ENCODE data around the gene KCNT1.

The KCNT1 gene

DNA sequence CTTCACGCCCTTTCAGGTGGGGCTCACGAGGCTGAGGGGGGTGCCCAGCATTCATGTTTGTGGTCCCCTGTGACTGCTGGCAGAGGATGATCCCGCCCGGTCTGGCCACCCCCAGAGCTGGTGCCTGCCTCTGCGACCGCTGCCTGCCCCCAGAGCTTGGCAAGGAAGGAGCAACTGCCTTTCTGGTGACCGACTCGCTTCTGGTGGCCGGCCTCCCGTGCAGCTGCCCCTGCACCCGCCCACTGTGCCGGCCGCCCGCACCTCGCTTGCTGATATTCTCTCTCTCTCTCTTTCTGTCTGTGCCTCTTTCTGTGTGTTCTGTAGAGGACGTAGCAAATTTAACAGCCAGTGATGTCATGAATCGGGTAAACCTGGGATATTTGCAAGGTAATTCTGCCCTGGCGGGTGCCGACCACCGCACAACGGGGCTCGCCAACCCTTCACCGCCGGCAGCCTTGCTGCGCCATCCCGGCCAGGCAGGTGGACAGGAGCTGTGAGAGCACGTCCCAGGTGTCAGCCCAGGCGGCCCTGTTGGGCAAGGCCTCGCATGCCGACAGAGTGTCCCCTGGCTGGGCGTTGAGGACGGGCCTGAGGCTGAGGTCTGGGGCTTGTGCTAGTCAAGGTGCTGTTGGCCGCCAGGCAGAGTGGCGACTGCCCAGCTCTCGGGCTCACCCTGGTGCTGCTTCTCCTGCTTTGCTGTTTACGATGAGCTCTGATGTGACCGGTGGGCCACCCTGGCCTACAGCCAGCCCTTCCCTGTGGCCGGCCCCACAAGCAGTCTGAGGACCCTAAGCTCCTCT is 86.0 kb downstream of the KCNT1 start:
- H3K36me3 ChIP-seq (ENCODE audit: control insufficient read depth, insufficient read depth, low read length) = no peaks in the 10 kb centered on the region
- H3K4me1 ChIP-seq (ENCODE audit: control insufficient read depth, insufficient read depth, low read length) = no peaks in the 10 kb centered on the region
- H3K27me3 ChIP-seq (ENCODE audit: control insufficient read depth, insufficient read depth, low read length) = no peaks in the 10 kb centered on the region

DNA sequence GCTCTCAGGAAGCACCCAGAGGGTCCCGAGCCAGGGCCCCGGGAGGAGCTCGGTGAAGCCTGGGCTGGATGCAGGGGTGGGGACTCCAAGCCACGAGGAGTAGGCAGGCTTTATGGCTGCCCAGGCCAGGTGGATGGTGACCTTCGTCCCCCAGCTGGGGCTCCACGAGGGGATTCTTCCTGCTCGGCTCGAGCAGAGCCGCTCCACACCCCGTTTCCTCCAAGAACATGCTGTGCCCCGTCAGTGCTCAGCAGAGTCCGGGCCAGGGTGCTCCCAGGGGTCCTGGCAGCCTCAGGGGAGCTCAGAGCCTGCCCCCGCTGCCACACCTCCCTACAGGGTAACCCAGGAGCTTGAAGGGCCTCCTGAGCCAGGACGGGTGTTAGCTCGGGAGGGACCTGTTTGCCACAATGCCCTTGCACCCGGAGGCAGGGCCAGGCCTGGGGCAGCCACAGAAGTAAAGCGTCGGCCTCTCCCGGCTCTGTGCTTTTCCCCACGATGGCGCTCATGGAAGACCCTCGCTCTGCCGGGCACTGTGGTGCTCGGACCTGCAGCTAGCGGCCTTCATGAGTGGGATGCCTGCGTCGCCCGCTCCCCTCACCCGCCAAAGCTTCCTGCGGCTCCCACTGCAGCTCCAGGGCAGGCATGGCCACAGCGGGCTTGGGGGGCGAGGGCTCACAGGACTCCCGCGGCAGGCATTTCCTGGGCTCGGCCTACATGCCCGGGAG is 86.8 kb downstream of the KCNT1 start:
- Histone ChIP-seq H3K4me3 (ENCODE audit: low read length) (no peak overlapping the region), H3K9me3 (ENCODE audit: control insufficient read depth, low read length) (no peaks in the 10 kb centered on the region), H3K4me1 (ENCODE audit: control insufficient read depth, insufficient read depth, low read length) (no peaks in the 10 kb centered on the region), H3K36me3 (ENCODE audit: control insufficient read depth, insufficient read depth, low read length) (no peaks in the 10 kb centered on the region), H3K9ac (ENCODE audit: low read length) (no peak overlapping the region), H3K27me3 (ENCODE audit: control insufficient read depth, insufficient read depth, low read length) (no peaks in the 10 kb centered on the region)

More for the DNA sequence above, 86.0 kb downstream of the KCNT1 start:
- Histone ChIP-seq H3K9ac (ENCODE audit: low read length) (no peak overlapping the region), H3K4me3 (ENCODE audit: low read length) (no peak overlapping the region), H3K9me3 (ENCODE audit: control insufficient read depth, low read length) (no peaks in the 10 kb centered on the region)

DNA sequence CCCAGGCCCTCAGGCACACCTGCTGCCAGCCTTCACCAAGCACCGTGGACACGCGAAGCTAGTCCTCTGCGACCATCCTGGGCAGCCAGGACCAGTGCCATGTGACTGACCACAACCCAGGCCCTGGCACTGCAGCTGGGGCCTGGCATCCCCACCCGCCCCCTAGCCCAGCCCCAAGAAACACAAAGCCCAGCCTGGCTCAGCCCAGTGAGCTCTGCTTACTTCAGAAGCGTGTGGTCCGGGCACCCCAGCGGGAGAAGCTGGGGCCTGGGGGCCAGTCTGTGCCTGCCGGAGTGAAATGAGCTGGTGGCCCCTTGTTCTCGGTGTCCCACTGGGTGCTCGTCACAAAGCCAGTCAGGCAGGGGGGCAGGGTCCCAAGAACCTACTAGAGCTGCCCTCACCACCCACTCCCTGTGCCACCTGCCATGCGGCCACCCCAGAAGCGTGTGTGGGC is 87.9 kb downstream of the KCNT1 start:
- no peaks in the 10 kb centered on the region for H3K36me3 ChIP-seq (ENCODE audit: control insufficient read depth, insufficient read depth, low read length)
- H3K9me3 ChIP-seq (ENCODE audit: control insufficient read depth, low read length) = no peaks in the 10 kb centered on the region
- no peaks in the 10 kb centered on the region for H3K4me1 ChIP-seq (ENCODE audit: control insufficient read depth, insufficient read depth, low read length)
- H3K9ac ChIP-seq (ENCODE audit: low read length) = no peak overlapping the region
- H3K4me3 ChIP-seq (ENCODE audit: low read length) = no peak overlapping the region
- no peaks in the 10 kb centered on the region for H3K27me3 ChIP-seq (ENCODE audit: control insufficient read depth, insufficient read depth, low read length)

DNA sequence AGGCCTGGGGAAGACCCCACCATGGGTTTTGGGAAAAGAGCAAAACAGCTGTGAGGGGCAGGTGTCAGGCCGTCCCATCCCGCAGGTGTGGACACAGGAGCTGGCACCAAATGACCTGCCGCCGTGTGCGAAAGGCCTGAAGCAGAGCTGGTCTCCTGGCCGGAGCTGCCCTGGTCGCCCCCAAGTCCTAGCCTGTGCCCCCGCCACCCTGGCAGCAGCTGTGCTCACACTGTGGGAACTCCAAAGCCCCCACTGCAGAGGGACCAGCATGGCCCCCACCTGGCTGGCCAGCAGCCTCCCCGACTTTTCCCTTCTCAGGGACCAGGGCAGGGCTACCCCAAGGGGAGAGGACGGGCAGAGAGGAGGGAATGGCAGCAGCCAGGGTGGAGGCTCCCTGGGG is 88.4 kb downstream of the KCNT1 start:
- Histone ChIP-seq H3K9ac (ENCODE audit: low read length) (no peak overlapping the region), H3K4me1 (ENCODE audit: control insufficient read depth, insufficient read depth, low read length) (no peaks in the 10 kb centered on the region), H3K4me3 (ENCODE audit: low read length) (no peak overlapping the region), H3K9me3 (ENCODE audit: control insufficient read depth, low read length) (no peaks in the 10 kb centered on the region), H3K27me3 (ENCODE audit: control insufficient read depth, insufficient read depth, low read length) (no peaks in the 10 kb centered on the region), H3K36me3 (ENCODE audit: control insufficient read depth, insufficient read depth, low read length) (no peaks in the 10 kb centered on the region)

DNA sequence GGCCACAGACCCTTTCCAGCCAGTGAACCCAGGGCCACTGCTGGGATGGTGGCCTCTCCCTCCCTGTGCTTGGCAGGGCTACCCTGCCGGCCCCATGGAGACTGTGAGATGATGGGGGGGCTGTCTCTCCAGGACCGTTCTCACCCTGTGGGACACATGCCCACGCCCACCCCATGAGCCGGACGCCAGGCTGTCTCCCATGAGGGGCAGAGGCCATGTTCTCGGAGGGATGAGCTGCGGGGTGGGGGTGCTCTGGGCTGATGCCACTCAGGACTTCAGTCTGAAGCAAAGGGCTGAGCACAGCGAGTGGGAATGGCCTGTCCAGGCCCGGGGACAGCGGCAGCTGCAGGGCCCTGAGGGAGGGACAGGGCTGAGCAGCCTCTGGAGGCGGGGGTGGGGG is 88.9 kb downstream of the KCNT1 start:
- Histone ChIP-seq H3K4me3 (ENCODE audit: low read length) (no peak overlapping the region), H3K27me3 (ENCODE audit: control insufficient read depth, insufficient read depth, low read length) (no peaks in the 10 kb centered on the region), H3K4me1 (ENCODE audit: control insufficient read depth, insufficient read depth, low read length) (no peaks in the 10 kb centered on the region), H3K36me3 (ENCODE audit: control insufficient read depth, insufficient read depth, low read length) (no peaks in the 10 kb centered on the region), H3K9me3 (ENCODE audit: control insufficient read depth, low read length) (no peaks in the 10 kb centered on the region), H3K9ac (ENCODE audit: low read length) (no peak overlapping the region)

DNA sequence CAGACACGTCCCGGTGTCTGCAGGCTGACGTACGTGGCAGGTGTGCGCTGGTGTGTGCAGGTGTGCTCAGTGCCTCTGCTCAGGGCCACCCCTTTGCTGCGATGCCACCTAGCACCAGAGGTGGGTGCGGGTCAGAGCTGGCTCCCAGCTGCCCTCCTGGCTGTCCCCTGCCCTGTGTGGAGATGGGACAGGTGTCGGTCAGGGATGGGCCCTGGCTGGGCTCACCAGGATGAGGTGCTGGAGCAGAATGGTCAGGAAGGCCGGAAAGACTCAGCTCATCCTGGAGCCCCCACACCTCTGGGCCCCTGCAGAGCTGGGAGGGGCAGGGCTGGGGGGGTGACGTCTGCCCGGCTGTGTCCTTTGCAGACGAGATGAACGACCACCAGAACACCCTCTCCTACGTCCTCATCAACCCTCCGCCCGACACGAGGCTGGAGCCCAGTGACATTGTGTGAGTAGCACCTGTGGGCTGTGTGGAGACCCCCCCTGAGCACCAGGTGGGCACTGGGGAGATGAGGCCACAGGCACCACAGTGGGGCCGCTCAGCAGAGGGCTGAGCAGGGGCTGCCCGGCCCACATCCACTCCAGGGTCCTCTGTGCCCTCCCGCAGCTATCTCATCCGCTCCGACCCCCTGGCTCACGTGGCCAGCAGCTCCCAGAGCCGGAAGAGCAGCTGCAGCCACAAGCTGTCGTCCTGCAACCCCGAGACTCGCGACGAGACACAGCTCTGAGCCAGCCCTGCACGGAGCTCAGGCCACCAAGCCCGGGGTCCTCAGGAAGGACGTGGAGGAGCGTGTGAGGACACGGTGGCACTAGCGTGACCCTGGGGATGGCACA is 89.7 kb downstream of the KCNT1 start:
- H3K27me3 ChIP-seq (ENCODE audit: control insufficient read depth, insufficient read depth, low read length) = no peaks in the 10 kb centered on the region
- no peaks in the 10 kb centered on the region for H3K9me3 ChIP-seq (ENCODE audit: control insufficient read depth, low read length)
- H3K4me3 ChIP-seq (ENCODE audit: low read length) = no peak overlapping the region
- H3K36me3 ChIP-seq (ENCODE audit: control insufficient read depth, insufficient read depth, low read length) = no peaks in the 10 kb centered on the region
- no peak overlapping the region for H3K9ac ChIP-seq (ENCODE audit: low read length)
- no peaks in the 10 kb centered on the region for H3K4me1 ChIP-seq (ENCODE audit: control insufficient read depth, insufficient read depth, low read length)

DNA sequence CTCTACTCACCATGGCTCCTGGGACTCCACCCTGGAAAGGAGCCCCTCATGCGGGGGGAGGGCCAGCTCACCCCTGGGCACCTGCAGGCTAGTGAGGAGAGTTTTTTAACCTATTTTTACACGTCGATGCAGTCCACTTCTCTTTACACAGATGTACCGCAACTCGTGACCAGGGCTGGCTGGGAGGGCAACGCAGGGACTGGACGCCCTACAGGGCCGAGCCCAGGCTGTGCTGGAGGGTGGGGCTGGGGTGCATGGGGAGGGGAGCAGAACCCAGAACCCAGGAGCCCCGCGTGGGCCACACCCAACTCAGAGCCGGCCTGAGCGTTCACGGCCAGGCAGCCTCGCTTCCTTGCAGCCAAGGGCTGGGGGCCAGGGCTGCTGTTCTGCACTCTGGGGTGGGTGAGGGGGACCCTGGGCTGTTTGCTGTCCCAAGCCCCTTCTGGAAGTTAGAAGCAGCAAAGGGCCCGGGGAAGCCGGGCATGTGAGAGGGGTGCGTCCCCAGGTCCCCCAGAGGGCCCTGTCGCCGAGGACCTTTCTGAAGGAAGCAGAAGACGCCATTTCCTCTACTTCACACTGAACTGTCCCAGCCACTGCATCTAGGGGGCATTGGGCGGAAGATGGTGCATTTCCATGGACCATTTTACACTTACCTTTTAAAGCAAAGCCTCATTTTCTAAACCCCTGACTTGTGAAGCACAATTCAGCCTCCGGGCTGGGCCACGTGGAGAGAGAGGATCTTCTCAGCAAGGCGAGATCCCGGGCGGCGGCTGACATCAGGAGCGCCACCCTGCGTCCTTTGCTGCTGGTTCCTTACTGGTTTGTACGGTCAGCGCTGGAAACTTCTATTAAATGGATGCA is 90.5 kb downstream of the KCNT1 start:
- H3K27me3 ChIP-seq (ENCODE audit: control insufficient read depth, insufficient read depth, low read length) = no peaks in the 10 kb centered on the region
- H3K36me3 ChIP-seq (ENCODE audit: control insufficient read depth, insufficient read depth, low read length) = no peaks in the 10 kb centered on the region
- H3K9ac ChIP-seq (ENCODE audit: low read length) = no peak overlapping the region
- H3K9me3 ChIP-seq (ENCODE audit: control insufficient read depth, low read length) = no peaks in the 10 kb centered on the region
- H3K4me3 ChIP-seq (ENCODE audit: low read length) = no peak overlapping the region
- peaks cover 1% of the 10 kb centered on the region for H3K4me1 ChIP-seq (ENCODE audit: control insufficient read depth, insufficient read depth, low read length)

DNA sequence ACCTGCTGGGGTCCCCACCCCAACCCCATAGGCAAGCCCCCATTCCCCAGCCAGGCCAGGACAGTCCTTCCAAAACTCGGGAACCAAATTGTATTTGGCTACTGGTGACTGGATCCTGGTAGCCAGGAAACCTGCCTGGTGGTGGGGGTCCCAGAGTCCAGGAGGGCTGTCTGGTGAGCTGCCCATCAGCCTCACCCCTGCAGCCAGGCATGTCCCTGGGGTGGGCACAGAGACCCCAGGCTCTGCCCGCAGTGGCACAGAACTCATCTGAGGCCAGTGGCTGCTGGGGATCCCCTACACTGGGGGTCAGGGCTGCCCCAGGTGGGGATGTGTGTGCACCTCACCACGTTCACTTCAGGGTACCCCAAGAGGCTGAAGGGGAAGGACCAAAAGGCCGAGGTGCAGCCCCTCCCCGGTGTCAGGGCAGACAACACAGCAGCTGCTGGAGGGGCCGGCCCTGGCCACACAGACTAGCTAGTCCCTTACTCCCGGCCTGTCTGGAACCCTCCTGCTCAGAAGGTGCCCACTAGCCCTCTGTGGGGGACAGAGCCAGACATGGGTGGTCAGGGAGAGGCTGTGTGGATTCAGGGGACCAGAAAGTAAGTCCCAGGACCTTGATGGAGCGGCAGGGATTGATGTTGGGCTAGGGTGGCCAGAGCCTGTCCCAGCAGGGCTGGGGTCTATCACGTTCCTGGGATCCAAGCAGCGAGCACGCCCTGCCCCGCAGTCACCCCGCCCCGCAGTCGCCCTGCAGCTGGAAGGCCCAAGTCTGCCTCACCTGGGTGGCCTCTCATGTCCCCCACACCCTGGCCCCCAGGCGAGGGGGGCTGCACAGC is 91.5 kb downstream of the KCNT1 start:
- H3K9me3 ChIP-seq (ENCODE audit: control insufficient read depth, low read length) = no peaks in the 10 kb centered on the region
- H3K27me3 ChIP-seq (ENCODE audit: control insufficient read depth, insufficient read depth, low read length) = no peaks in the 10 kb centered on the region
- H3K4me1 ChIP-seq (ENCODE audit: control insufficient read depth, insufficient read depth, low read length) = peaks cover 4% of the 10 kb centered on the region
- H3K9ac ChIP-seq (ENCODE audit: low read length) = no peak overlapping the region
- no peak overlapping the region for H3K4me3 ChIP-seq (ENCODE audit: low read length)
- H3K36me3 ChIP-seq (ENCODE audit: control insufficient read depth, insufficient read depth, low read length) = no peaks in the 10 kb centered on the region

DNA sequence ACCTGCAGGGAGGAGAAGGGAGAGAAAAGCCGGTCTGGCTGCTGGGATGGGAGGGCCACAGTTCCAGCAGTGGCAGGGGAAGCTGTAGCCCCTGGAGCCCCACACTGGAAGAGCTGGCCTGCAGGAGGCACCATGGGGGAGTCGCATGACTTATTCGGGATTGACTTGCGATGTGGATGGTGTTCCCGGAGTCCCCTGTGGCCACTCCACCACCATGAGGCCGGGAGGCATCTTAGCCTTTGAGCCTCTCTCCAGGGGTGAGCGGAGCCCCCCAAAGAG is 92.0 kb downstream of the KCNT1 start:
- Histone ChIP-seq H3K9me3 (ENCODE audit: control insufficient read depth, low read length) (no peaks in the 10 kb centered on the region), H3K9ac (ENCODE audit: low read length) (no peak overlapping the region), H3K4me1 (ENCODE audit: control insufficient read depth, insufficient read depth, low read length) (peaks cover 4% of the 10 kb centered on the region), H3K36me3 (ENCODE audit: control insufficient read depth, insufficient read depth, low read length) (no peaks in the 10 kb centered on the region), H3K27me3 (ENCODE audit: control insufficient read depth, insufficient read depth, low read length) (no peaks in the 10 kb centered on the region), H3K4me3 (ENCODE audit: low read length) (no peak overlapping the region)

DNA sequence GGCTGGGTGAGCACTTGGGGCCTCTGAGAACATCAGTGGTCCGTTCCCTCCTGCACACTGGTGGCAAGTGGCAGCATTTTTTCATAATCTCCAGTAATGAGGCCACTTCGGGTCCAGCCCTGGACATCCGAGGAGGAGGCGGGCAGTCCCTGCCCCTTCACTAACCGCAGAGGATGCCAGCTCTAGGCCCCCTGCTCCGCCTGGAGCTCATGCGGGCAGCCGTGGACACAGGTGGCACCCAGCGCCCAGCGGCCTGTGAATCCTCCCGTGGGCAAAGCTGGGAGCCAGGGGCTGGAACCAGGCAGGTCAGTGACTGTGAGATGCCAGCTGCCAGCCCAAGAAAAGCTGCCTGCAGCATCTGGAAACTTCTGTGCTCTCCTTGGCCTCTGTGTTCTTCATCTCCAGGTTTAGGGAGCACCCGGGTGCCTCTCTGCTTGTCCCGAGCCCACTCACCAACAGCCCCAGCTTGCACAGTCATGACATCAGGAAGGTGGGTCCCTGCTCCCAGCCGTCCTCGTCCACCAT is 92.4 kb downstream of the KCNT1 start:
- H3K27me3 ChIP-seq (ENCODE audit: control insufficient read depth, insufficient read depth, low read length) = no peaks in the 10 kb centered on the region
- peaks cover 4% of the 10 kb centered on the region for H3K4me1 ChIP-seq (ENCODE audit: control insufficient read depth, insufficient read depth, low read length)
- no peaks in the 10 kb centered on the region for H3K36me3 ChIP-seq (ENCODE audit: control insufficient read depth, insufficient read depth, low read length)
- no peak overlapping the region for H3K4me3 ChIP-seq (ENCODE audit: low read length)
- no peaks in the 10 kb centered on the region for H3K9me3 ChIP-seq (ENCODE audit: control insufficient read depth, low read length)
- H3K9ac ChIP-seq (ENCODE audit: low read length) = no peak overlapping the region

DNA sequence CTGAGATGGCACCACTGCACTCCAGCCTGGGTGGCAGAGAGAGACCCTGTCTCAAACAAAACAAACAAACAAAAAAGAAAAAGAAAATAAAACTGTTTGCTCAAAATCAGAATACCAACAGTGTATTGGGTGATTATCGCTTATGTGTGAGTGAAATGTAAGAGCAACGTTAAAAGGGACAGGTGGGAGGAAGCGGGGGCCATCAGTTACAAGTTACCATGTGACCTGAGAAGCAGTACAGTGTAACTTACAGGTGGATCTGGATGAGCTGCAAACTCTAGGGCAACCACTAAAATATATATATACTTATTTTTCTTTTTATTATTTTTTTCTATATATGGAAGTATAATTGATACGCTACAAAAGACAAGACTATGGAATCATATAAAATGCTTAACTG is 93.4 kb downstream of the KCNT1 start:
- Histone ChIP-seq H3K4me3 (ENCODE audit: low read length) (no peak overlapping the region), H3K36me3 (ENCODE audit: control insufficient read depth, insufficient read depth, low read length) (no peaks in the 10 kb centered on the region), H3K27me3 (ENCODE audit: control insufficient read depth, insufficient read depth, low read length) (no peaks in the 10 kb centered on the region), H3K4me1 (ENCODE audit: control insufficient read depth, insufficient read depth, low read length) (peaks cover 4% of the 10 kb centered on the region), H3K9me3 (ENCODE audit: control insufficient read depth, low read length) (no peaks in the 10 kb centered on the region), H3K9ac (ENCODE audit: low read length) (no peak overlapping the region)

Data from mucosa of stomach (tissue), 1 donor.